Anterior cingulate cortex (tissue), 58 donors: Measurements from ENCODE around the gene LTA.

Source experiments
- DNase-seq, 58 donors: peaks; one replicate each; lab custom pipeline; 2025; lab: John Stamatoyannopoulos, UW

Gene LTA

GRCh38 chr6:31621320-31621939 is 49.3 kb downstream of the LTA start:
- DNase-seq = no peak

- DNase-seq = peak in 1 of 58 donors; percentile 6
These were observed 49.9 kb downstream of the LTA start for GRCh38 chr6:31621991-31622390.

- no peak for DNase-seq
These were observed 50.6 kb downstream of the LTA start for GRCh38 chr6:31622684-31623091.
